Esophagus squamous epithelium (tissue), 4 donors: Measurements from ENCODE around the gene ACD.

Experiments
- POLR2A ChIP-seq, 4 donors: fragments of 450-650 bp; IDR thresholded peaks; one replicate each; pipeline ENCODE4 v1.6.1; 2017; ENCODE audit warnings: antibody characterized with exemption in 4 of 4, mild to moderate bottlenecking in 4 of 4, moderate library complexity in 3 of 4
- TF ChIP-seq, protein P1 (sequence below), 6 experiments: fragments of 450-650 bp in 4 of 6; fragments of 200-600 bp in 2 of 6; sonication (generic) in 2 of 6; IDR thresholded peaks; one replicate each; pipeline ENCODE4 v1.5.1; 2016 to 2019; ENCODE audit warnings: antibody characterized with exemption in 6 of 6, mild to moderate bottlenecking in 4 of 6, moderate library complexity in 4 of 6

DNA sequence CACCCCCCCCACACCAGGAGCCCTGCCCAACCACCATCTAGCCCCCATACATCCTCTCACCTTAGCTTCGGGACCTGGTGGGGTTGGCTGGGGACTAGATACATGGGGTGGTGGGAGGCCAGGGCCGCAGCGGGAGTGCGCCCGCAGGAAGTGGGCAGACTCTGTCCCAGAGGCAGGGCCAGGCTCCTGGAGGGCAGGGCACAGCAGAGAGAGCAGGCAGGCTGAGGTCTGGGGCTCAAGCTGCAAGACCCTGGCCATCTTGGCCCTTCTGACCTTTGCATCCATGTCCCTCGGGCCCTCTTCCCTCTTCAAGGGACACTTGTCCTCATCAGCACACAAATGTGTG lies 3.8 kb upstream of the ACD start:
- TF ChIP-seq, protein P1, sequence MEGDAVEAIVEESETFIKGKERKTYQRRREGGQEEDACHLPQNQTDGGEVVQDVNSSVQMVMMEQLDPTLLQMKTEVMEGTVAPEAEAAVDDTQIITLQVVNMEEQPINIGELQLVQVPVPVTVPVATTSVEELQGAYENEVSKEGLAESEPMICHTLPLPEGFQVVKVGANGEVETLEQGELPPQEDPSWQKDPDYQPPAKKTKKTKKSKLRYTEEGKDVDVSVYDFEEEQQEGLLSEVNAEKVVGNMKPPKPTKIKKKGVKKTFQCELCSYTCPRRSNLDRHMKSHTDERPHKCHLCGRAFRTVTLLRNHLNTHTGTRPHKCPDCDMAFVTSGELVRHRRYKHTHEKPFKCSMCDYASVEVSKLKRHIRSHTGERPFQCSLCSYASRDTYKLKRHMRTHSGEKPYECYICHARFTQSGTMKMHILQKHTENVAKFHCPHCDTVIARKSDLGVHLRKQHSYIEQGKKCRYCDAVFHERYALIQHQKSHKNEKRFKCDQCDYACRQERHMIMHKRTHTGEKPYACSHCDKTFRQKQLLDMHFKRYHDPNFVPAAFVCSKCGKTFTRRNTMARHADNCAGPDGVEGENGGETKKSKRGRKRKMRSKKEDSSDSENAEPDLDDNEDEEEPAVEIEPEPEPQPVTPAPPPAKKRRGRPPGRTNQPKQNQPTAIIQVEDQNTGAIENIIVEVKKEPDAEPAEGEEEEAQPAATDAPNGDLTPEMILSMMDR (IDR thresholded peaks at IDR 0.05) = no peak
- TF ChIP-seq POLR2A (IDR thresholded peaks at IDR 0.05) = no peak
